HCT116 (cell line): ENCODE data around the gene DPP6.

ENCODE experiments used
- EGR1 ChIP-seq: IDR thresholded peaks from 2 replicates; pipeline ENCODE4 v1.6.1; 2012; ENCODE audit warnings: low read depth
- EZH2 ChIP-seq: fragments of 200-600 bp; sonication (generic); IDR thresholded peaks from 2 replicates; pipeline ENCODE4 v1.6.1; 2017; ENCODE audit warnings: antibody characterized with exemption, mixed run types
- MAX ChIP-seq: IDR thresholded peaks from 2 replicates; pipeline ENCODE4 v1.6.1; 2012
- POLR2AphosphoS5 ChIP-seq: IDR thresholded peaks from 2 replicates; pipeline ENCODE4 v1.6.1; 2011; ENCODE audit warnings: mild to moderate bottlenecking, low read depth, low read length, moderate library complexity
- SIN3A ChIP-seq: IDR thresholded peaks from 2 replicates; pipeline ENCODE4 v1.6.1; 2012; ENCODE audit warnings: low read depth
- SP1 ChIP-seq: IDR thresholded peaks from 2 replicates; pipeline ENCODE4 v1.6.1; 2012; ENCODE audit warnings: low read depth
- TCF7L2 ChIP-seq: IDR thresholded peaks from 2 replicates; pipeline ENCODE4 v1.7.0; 2011; ENCODE audit warnings: borderline replicate concordance, inconsistent platforms; ENCODE audit not compliant: insufficient read depth, insufficient read length; ENCODE audit errors: extremely low read depth
- TF ChIP-seq, protein P1 (sequence below), 3 experiments: fragments of 200-600 bp in 1 of 3; sonication (generic) in 1 of 3; IDR thresholded peaks in 2 of 3; conservative IDR thresholded peaks in 1 of 3; 2 replicates each; pipeline ENCODE4 v1.5.1; 2012 to 2017; ENCODE audit warnings: low read depth in 2 of 3, low read length in 2 of 3, antibody characterized with exemption in 1 of 3, borderline replicate concordance in 1 of 3, control low read depth in 1 of 3, mild to moderate bottlenecking in 1 of 3, mixed read lengths in 1 of 3, mixed run types in 1 of 3, moderate library complexity in 1 of 3; ENCODE audit not compliant: insufficient read depth in 1 of 3
- TF ChIP-seq, protein P2 (sequence below): IDR thresholded peaks from 2 replicates; pipeline ENCODE4 v1.6.1; 2011; ENCODE audit warnings: mild to moderate bottlenecking, low read length, moderate library complexity; ENCODE audit not compliant: insufficient replicate concordance; ENCODE audit errors: extremely low read depth
- TF ChIP-seq, protein P3 (sequence below): IDR thresholded peaks from 2 replicates; pipeline ENCODE4 v1.6.1; 2012; ENCODE audit warnings: low read depth

- TF ChIP-seq, protein P1, sequence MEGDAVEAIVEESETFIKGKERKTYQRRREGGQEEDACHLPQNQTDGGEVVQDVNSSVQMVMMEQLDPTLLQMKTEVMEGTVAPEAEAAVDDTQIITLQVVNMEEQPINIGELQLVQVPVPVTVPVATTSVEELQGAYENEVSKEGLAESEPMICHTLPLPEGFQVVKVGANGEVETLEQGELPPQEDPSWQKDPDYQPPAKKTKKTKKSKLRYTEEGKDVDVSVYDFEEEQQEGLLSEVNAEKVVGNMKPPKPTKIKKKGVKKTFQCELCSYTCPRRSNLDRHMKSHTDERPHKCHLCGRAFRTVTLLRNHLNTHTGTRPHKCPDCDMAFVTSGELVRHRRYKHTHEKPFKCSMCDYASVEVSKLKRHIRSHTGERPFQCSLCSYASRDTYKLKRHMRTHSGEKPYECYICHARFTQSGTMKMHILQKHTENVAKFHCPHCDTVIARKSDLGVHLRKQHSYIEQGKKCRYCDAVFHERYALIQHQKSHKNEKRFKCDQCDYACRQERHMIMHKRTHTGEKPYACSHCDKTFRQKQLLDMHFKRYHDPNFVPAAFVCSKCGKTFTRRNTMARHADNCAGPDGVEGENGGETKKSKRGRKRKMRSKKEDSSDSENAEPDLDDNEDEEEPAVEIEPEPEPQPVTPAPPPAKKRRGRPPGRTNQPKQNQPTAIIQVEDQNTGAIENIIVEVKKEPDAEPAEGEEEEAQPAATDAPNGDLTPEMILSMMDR (IDR thresholded peaks at IDR 0.05 in 2 of 3, conservative IDR thresholded peaks at IDR 0.05 in 1 of 3; ENCODE audit: borderline replicate concordance in 1 of 3, insufficient read depth in 1 of 3, low read depth in 2 of 3, low read length in 2 of 3) = no peak
- no peak for TF ChIP-seq SP1
- TF ChIP-seq EZH2 = no peak
- no peak for TF ChIP-seq TCF7L2
- no peak for TF ChIP-seq SIN3A
- TF ChIP-seq EGR1 = no peak
- TF ChIP-seq POLR2AphosphoS5 = no peak
- no peak for TF ChIP-seq MAX
- TF ChIP-seq, protein P2, sequence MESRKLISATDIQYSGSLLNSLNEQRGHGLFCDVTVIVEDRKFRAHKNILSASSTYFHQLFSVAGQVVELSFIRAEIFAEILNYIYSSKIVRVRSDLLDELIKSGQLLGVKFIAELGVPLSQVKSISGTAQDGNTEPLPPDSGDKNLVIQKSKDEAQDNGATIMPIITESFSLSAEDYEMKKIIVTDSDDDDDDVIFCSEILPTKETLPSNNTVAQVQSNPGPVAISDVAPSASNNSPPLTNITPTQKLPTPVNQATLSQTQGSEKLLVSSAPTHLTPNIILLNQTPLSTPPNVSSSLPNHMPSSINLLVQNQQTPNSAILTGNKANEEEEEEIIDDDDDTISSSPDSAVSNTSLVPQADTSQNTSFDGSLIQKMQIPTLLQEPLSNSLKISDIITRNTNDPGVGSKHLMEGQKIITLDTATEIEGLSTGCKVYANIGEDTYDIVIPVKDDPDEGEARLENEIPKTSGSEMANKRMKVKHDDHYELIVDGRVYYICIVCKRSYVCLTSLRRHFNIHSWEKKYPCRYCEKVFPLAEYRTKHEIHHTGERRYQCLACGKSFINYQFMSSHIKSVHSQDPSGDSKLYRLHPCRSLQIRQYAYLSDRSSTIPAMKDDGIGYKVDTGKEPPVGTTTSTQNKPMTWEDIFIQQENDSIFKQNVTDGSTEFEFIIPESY = no peak
- TF ChIP-seq, protein P3, sequence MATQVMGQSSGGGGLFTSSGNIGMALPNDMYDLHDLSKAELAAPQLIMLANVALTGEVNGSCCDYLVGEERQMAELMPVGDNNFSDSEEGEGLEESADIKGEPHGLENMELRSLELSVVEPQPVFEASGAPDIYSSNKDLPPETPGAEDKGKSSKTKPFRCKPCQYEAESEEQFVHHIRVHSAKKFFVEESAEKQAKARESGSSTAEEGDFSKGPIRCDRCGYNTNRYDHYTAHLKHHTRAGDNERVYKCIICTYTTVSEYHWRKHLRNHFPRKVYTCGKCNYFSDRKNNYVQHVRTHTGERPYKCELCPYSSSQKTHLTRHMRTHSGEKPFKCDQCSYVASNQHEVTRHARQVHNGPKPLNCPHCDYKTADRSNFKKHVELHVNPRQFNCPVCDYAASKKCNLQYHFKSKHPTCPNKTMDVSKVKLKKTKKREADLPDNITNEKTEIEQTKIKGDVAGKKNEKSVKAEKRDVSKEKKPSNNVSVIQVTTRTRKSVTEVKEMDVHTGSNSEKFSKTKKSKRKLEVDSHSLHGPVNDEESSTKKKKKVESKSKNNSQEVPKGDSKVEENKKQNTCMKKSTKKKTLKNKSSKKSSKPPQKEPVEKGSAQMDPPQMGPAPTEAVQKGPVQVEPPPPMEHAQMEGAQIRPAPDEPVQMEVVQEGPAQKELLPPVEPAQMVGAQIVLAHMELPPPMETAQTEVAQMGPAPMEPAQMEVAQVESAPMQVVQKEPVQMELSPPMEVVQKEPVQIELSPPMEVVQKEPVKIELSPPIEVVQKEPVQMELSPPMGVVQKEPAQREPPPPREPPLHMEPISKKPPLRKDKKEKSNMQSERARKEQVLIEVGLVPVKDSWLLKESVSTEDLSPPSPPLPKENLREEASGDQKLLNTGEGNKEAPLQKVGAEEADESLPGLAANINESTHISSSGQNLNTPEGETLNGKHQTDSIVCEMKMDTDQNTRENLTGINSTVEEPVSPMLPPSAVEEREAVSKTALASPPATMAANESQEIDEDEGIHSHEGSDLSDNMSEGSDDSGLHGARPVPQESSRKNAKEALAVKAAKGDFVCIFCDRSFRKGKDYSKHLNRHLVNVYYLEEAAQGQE = no peak
These were observed 373.1 kb downstream of the DPP6 start for GRCh38 chr7:154425271-154425670.
